ENCODE results near the gene HIGD1A.
A peak's percentile ranks its signal among the peaks of the same experiment; 100 is the strongest.

The HIGD1A gene

GRCh38 chr3:42799376-42799775 is 4.9 kb downstream of the HIGD1A start:
- no peak overlapping the region for H3K4me3 Mint-ChIP-seq
- H3K9me3 Mint-ChIP-seq, result no peaks in the 10 kb centered on the region
- H3K27me3 Mint-ChIP-seq, result no peaks in the 10 kb centered on the region
- DNase-seq (ENCODE audit: low spot score in 2 of 2) (no peak), ATAC-seq (ENCODE audit: low read depth) (no peak)
- peaks cover 27% of the 10 kb centered on the region for H3K4me1 Mint-ChIP-seq
- peaks cover 2% of the 10 kb centered on the region for H3K36me3 Mint-ChIP-seq
- H3K27ac Mint-ChIP-seq, result no peak overlapping the region

- DNase-seq (ENCODE audit: low spot score in 2 of 2) (no peak), ATAC-seq (ENCODE audit: low read depth) (no peak)
- Mint-ChIP-seq H3K9me3 (no peaks in the 10 kb centered on the region), H3K27me3 (no peaks in the 10 kb centered on the region), H3K36me3 (peaks cover 8% of the 10 kb centered on the region), H3K4me3 (no peak overlapping the region), H3K27ac (no peak overlapping the region), H3K4me1 (peaks cover 14% of the 10 kb centered on the region)
Measured at GRCh38 chr3:42796332-42796885, 7.9 kb downstream of the HIGD1A start.

- DNase-seq (ENCODE audit: low spot score in 2 of 2) (no peak), ATAC-seq (ENCODE audit: low read depth) (no peak)
- peaks cover 8% of the 10 kb centered on the region for H3K36me3 Mint-ChIP-seq
- no peaks in the 10 kb centered on the region for H3K27me3 Mint-ChIP-seq
- no peak overlapping the region for H3K27ac Mint-ChIP-seq
- H3K9me3 Mint-ChIP-seq, result no peaks in the 10 kb centered on the region
- H3K4me1 Mint-ChIP-seq, result peaks cover 9% of the 10 kb centered on the region
- no peak overlapping the region for H3K4me3 Mint-ChIP-seq
Measured at GRCh38 chr3:42795621-42796181, 8.6 kb downstream of the HIGD1A start.

- no peaks in the 10 kb centered on the region for H3K9me3 Mint-ChIP-seq
- no peak for ATAC-seq (ENCODE audit: low read depth)
- peaks cover 4% of the 10 kb centered on the region for H3K4me1 Mint-ChIP-seq
- DNase-seq (ENCODE audit: low spot score in 2 of 2), result no peak
- H3K27ac Mint-ChIP-seq, result no peak overlapping the region
- no peak overlapping the region for H3K4me3 Mint-ChIP-seq
- peaks cover 13% of the 10 kb centered on the region for H3K36me3 Mint-ChIP-seq
- no peaks in the 10 kb centered on the region for H3K27me3 Mint-ChIP-seq
Measured at GRCh38 chr3:42790714-42791229, 13.5 kb downstream of the HIGD1A start.

- Mint-ChIP-seq H3K4me3 (no peak overlapping the region), H3K27me3 (no peaks in the 10 kb centered on the region), H3K4me1 (peaks cover 2% of the 10 kb centered on the region), H3K36me3 (peaks cover 12% of the 10 kb centered on the region), H3K9me3 (no peaks in the 10 kb centered on the region), H3K27ac (no peak overlapping the region)
- no peak for DNase-seq (ENCODE audit: low spot score in 2 of 2)
- ATAC-seq (ENCODE audit: low read depth), result no peak
Measured at GRCh38 chr3:42786631-42787030, 17.7 kb downstream of the HIGD1A start.

- Mint-ChIP-seq H3K36me3 (peaks cover 12% of the 10 kb centered on the region), H3K27me3 (no peaks in the 10 kb centered on the region), H3K27ac (no peak overlapping the region), H3K4me1 (peaks cover 2% of the 10 kb centered on the region), H3K4me3 (no peak overlapping the region), H3K9me3 (no peaks in the 10 kb centered on the region)
- no peak for ATAC-seq (ENCODE audit: low read depth)
- DNase-seq (ENCODE audit: low spot score in 2 of 2), result no peak
Measured at GRCh38 chr3:42786212-42786611, 18.1 kb downstream of the HIGD1A start.

GRCh38 chr3:42780892-42781700 is 23.2 kb downstream of the HIGD1A start:
- H3K9me3 Mint-ChIP-seq, result no peaks in the 10 kb centered on the region
- H3K4me1 Mint-ChIP-seq, result no peaks in the 10 kb centered on the region
- H3K4me3 Mint-ChIP-seq, result no peak overlapping the region
- H3K27me3 Mint-ChIP-seq, result no peaks in the 10 kb centered on the region
- peaks cover 4% of the 10 kb centered on the region for H3K36me3 Mint-ChIP-seq
- ATAC-seq (ENCODE audit: low read depth), result peak; percentile 87
- peak; percentile 46 to 69 for DNase-seq (ENCODE audit: low spot score in 2 of 2)
- H3K27ac Mint-ChIP-seq, result peak overlapping the region; percentile 31

GRCh38 chr3:42780398-42780797 is 23.9 kb downstream of the HIGD1A start:
- Mint-ChIP-seq H3K4me3 (no peak overlapping the region), H3K4me1 (no peaks in the 10 kb centered on the region), H3K9me3 (no peaks in the 10 kb centered on the region), H3K27me3 (no peaks in the 10 kb centered on the region), H3K36me3 (peaks cover 4% of the 10 kb centered on the region), H3K27ac (peak overlapping the region; percentile 31)
- ATAC-seq (ENCODE audit: low read depth) (no peak), DNase-seq (ENCODE audit: low spot score in 2 of 2) (no peak)

GRCh38 chr3:42778644-42779043 is 25.6 kb downstream of the HIGD1A start:
- no peak for DNase-seq (ENCODE audit: low spot score in 2 of 2)
- peaks cover 4% of the 10 kb centered on the region for H3K36me3 Mint-ChIP-seq

GRCh38 chr3:42773409-42773751 is 30.9 kb downstream of the HIGD1A start:
- H3K27ac Mint-ChIP-seq, result peak overlapping the region; percentile 94
- peaks cover 5% of the 10 kb centered on the region for H3K4me1 Mint-ChIP-seq
- peak overlapping the region; percentile 85 for H3K4me3 Mint-ChIP-seq
- no peaks in the 10 kb centered on the region for H3K9me3 Mint-ChIP-seq
- ATAC-seq (ENCODE audit: low read depth), result peak; percentile 6
- no peaks in the 10 kb centered on the region for H3K36me3 Mint-ChIP-seq
- no peaks in the 10 kb centered on the region for H3K27me3 Mint-ChIP-seq
- no peak for DNase-seq (ENCODE audit: low spot score in 2 of 2)

More at GRCh38 chr3:42778644-42779043, 25.6 kb downstream of the HIGD1A start:
- no peak for ATAC-seq (ENCODE audit: low read depth)
- no peak overlapping the region for H3K27ac Mint-ChIP-seq
- H3K9me3 Mint-ChIP-seq, result no peaks in the 10 kb centered on the region
- H3K27me3 Mint-ChIP-seq, result no peaks in the 10 kb centered on the region
- H3K4me3 Mint-ChIP-seq, result no peak overlapping the region
- no peaks in the 10 kb centered on the region for H3K4me1 Mint-ChIP-seq

- H3K4me3 Mint-ChIP-seq, result peak within 1 kb of the TSS; percentile 85
- no peaks in the 10 kb centered on the region for H3K9me3 Mint-ChIP-seq
- peak; percentile 92 for ATAC-seq (ENCODE audit: low read depth)
- no peaks in the 10 kb centered on the region for H3K36me3 Mint-ChIP-seq
- peak; percentile 94 to 96 for DNase-seq (ENCODE audit: low spot score in 2 of 2)
- no peaks in the 10 kb centered on the region for H3K27me3 Mint-ChIP-seq
- H3K27ac Mint-ChIP-seq, result peak within 1 kb of the TSS; percentile 94
- peaks cover 5% of the 10 kb centered on the region for H3K4me1 Mint-ChIP-seq
Measured at GRCh38 chr3:42772670-42773408, 31.5 kb downstream of the HIGD1A start, which contains the start of gene CCDC13. CCDC13 (minus strand) TSS chr3:42773253; CDS start chr3:42758345, 14,908 bp downstream.

GRCh38 chr3:42771271-42771670 is 33.0 kb downstream of the HIGD1A start:
- Mint-ChIP-seq H3K4me3 (no peak overlapping the region), H3K27ac (peak overlapping the region; percentile 43), H3K9me3 (no peaks in the 10 kb centered on the region), H3K4me1 (peaks cover 5% of the 10 kb centered on the region), H3K36me3 (no peaks in the 10 kb centered on the region), H3K27me3 (no peaks in the 10 kb centered on the region)
- ATAC-seq (ENCODE audit: low read depth) (no peak), DNase-seq (ENCODE audit: low spot score in 2 of 2) (no peak)

- Mint-ChIP-seq H3K4me3 (no peak overlapping the region), H3K9me3 (no peaks in the 10 kb centered on the region)
Measured at GRCh38 chr3:42769477-42770131, 34.7 kb downstream of the HIGD1A start.

More at GRCh38 chr3:42769477-42770131, 34.7 kb downstream of the HIGD1A start:
- DNase-seq (ENCODE audit: low spot score in 2 of 2), result no peak
- Mint-ChIP-seq H3K36me3 (no peaks in the 10 kb centered on the region), H3K4me1 (peaks cover 5% of the 10 kb centered on the region), H3K27ac (no peak overlapping the region), H3K27me3 (no peaks in the 10 kb centered on the region)
- no peak for ATAC-seq (ENCODE audit: low read depth)

All from memory B cell (primary cell).